Peyer's patch (tissue), 4 donors: Measurements from ENCODE around the gene HNRNPU. TPM values are rescaled to one million over a fixed set of nuclear protein-coding genes. Genes with fewer than 3 reads are reported as not detected.

Source experiments
- DNase-seq, 3 donors: peaks; one replicate each; pipeline ENCODE4 v3.0.0-alpha.2; 2017 to 2019
- H3K27ac ChIP-seq, 4 donors: fragments of 200-600 bp; sonication (generic); one replicate each; pipeline ENCODE4 v1.5.1; 2016 to 2019
- H3K27me3 ChIP-seq, 2 donors: fragments of 200-600 bp; sonication (generic); one replicate each; pipeline ENCODE4 v1.5.1; 2019
- H3K36me3 ChIP-seq, 3 donors: fragments of 200-600 bp; sonication (generic); one replicate each; pipeline ENCODE4 v1.5.1; 2016 to 2019
- H3K4me1 ChIP-seq, 4 donors: fragments of 200-600 bp; sonication (generic); one replicate each; pipeline ENCODE4 v1.5.1; 2016 to 2019
- H3K4me3 ChIP-seq, 4 donors: fragments of 200-600 bp; sonication (generic); 1 replicate in 3 of 4; 2 replicates in 1 of 4; pipeline ENCODE4 v1.5.1; 2016 to 2019; ENCODE audit warnings: mild to moderate bottlenecking in 1 of 4
- H3K9me3 ChIP-seq, 4 donors: fragments of 200-600 bp; sonication (generic); one replicate each; pipeline ENCODE4 v1.5.1; 2016 to 2019; ENCODE audit warnings: mild to moderate bottlenecking in 1 of 4
- CTCF ChIP-seq, 6 experiments: fragments of 450-650 bp in 4 of 6; fragments of 200-600 bp in 2 of 6; sonication (generic) in 1 of 6; IDR thresholded peaks; one replicate each; pipeline ENCODE4 v1.5.1; 2017 to 2019; ENCODE audit warnings: antibody characterized with exemption in 6 of 6, mild to moderate bottlenecking in 3 of 6, moderate library complexity in 1 of 6
- POLR2A ChIP-seq, 2 donors: fragments of 450-650 bp; IDR thresholded peaks; one replicate each; pipeline ENCODE4 v1.5.1; 2017; ENCODE audit warnings: antibody characterized with exemption in 2 of 2, mild to moderate bottlenecking in 2 of 2, moderate library complexity in 2 of 2
- total RNA-seq, 4 donors: library from RNA; depleted of rRNA; stranded (reverse); fragments of >200 nt; gene quantifications; one replicate each; pipeline ENCODE4 v1.1.0, GENCODE V29; 2016

HNRNPU gene
- total RNA-seq, 4 donors from 2014 or later = 277 to 522 (median 324) TPM

- H3K27ac ChIP-seq = no peak overlapping the region
- TF ChIP-seq POLR2A (IDR thresholded peaks at IDR 0.05) (no peak), CTCF (IDR thresholded peaks at IDR 0.05) (no peak)
- H3K36me3 ChIP-seq = no peaks in the 10 kb centered on the region
- no peaks in the 10 kb centered on the region for H3K27me3 ChIP-seq
- no peak overlapping the region for H3K4me3 ChIP-seq
- no peaks in the 10 kb centered on the region for H3K4me1 ChIP-seq
- H3K9me3 ChIP-seq = no peaks in the 10 kb centered on the region
- DNase-seq = no peak
These were observed 61.6 kb downstream of the HNRNPU start for GRCh38 chr1:244802556-244803239.

- TF ChIP-seq CTCF (IDR thresholded peaks at IDR 0.05) = no peak
- no peak for TF ChIP-seq POLR2A (IDR thresholded peaks at IDR 0.05)
- DNase-seq = no peak
- H3K27me3 ChIP-seq = no peaks in the 10 kb centered on the region
- H3K4me3 ChIP-seq = no peak overlapping the region
- H3K9me3 ChIP-seq = no peaks in the 10 kb centered on the region
- H3K36me3 ChIP-seq = no peaks in the 10 kb centered on the region
- H3K27ac ChIP-seq = no peak overlapping the region
- no peaks in the 10 kb centered on the region for H3K4me1 ChIP-seq
These were observed 62.3 kb downstream of the HNRNPU start for GRCh38 chr1:244802041-244802440.

GRCh38 chr1:244801246-244801645 is 63.1 kb downstream of the HNRNPU start:
- H3K4me3 ChIP-seq = no peak overlapping the region
- H3K27me3 ChIP-seq = no peaks in the 10 kb centered on the region
- peak in 2 of 3 donors; percentile 48 to 67 for DNase-seq
- no peak overlapping the region for H3K27ac ChIP-seq
- no peaks in the 10 kb centered on the region for H3K36me3 ChIP-seq
- H3K4me1 ChIP-seq = no peaks in the 10 kb centered on the region
- H3K9me3 ChIP-seq = no peaks in the 10 kb centered on the region
- TF ChIP-seq POLR2A (IDR thresholded peaks at IDR 0.05) = no peak
- peak; percentile 39 to 70 (median 54) for TF ChIP-seq CTCF (IDR thresholded peaks at IDR 0.05)

- H3K27ac ChIP-seq = no peak overlapping the region
- H3K27me3 ChIP-seq = no peaks in the 10 kb centered on the region
- no peak overlapping the region for H3K4me3 ChIP-seq
- no peaks in the 10 kb centered on the region for H3K36me3 ChIP-seq
- peak in 1 of 3 donors; percentile 38 for DNase-seq
- no peaks in the 10 kb centered on the region for H3K9me3 ChIP-seq
- TF ChIP-seq CTCF (IDR thresholded peaks at IDR 0.05) = no peak
- TF ChIP-seq POLR2A (IDR thresholded peaks at IDR 0.05) = no peak
- no peaks in the 10 kb centered on the region for H3K4me1 ChIP-seq
These were observed 63.5 kb downstream of the HNRNPU start for GRCh38 chr1:244800821-244801220.

Other genes starting within 250 kb of the HNRNPU start
- 10 to 100 TPM; 19.8 to 41.0 (median 25.7) TPM for gene DESI2, start 211.4 kb downstream of the HNRNPU start, total RNA-seq
- 10 to 100 TPM; 15.6 to 33.5 (median 28.2) TPM for gene COX20, start 28.9 kb downstream of the HNRNPU start, total RNA-seq